SK-N-SH treated with all-trans-retinoic acid at 6 μM for 48 hours (cell line): ENCODE data around the gene PRR35.
A peak's percentile ranks its signal among the peaks of the same experiment; 100 is the strongest.

Experiments
- ATAC-seq: fragments of 200-7000 bp; cut with Tn5 transposase; 3 replicates; pipeline ENCODE4 v1.9.1; 2020; ENCODE audit warnings: mild to moderate bottlenecking, moderate library complexity
- CREB5 ChIP-seq: fragments of 250-450 bp; sonication (Bioruptor Pico); IDR thresholded peaks from 2 replicates; pipeline ENCODE4 v1.5.1; 2020; ENCODE audit warnings: low read depth, mild to moderate bottlenecking, moderate library complexity
- CSDC2 ChIP-seq: fragments of 250-450 bp; sonication (Bioruptor Pico); IDR thresholded peaks from 2 replicates; pipeline ENCODE4 v1.5.0; 2020; ENCODE audit warnings: mild to moderate bottlenecking, moderate library complexity
- ESRRG ChIP-seq: fragments of 250-450 bp; sonication (Bioruptor Pico); IDR thresholded peaks from 2 replicates; pipeline ENCODE4 v1.6.1; 2021; ENCODE audit warnings: mild to moderate bottlenecking
- GLIS3 ChIP-seq: fragments of 250-450 bp; sonication (Bioruptor Pico); IDR thresholded peaks from 2 replicates; pipeline ENCODE4 v1.5.0; 2020; ENCODE audit warnings: mild to moderate bottlenecking, moderate library complexity
- ISL1 ChIP-seq: fragments of 250-450 bp; sonication (Bioruptor Pico); IDR thresholded peaks from 2 replicates; pipeline ENCODE4 v2.1.2; 2022; ENCODE audit warnings: mild to moderate bottlenecking, moderate library complexity
- OSR1 ChIP-seq: fragments of 250-450 bp; sonication (Bioruptor Pico); IDR thresholded peaks from 2 replicates; pipeline ENCODE4 v1.8.0; 2022; ENCODE audit warnings: moderate library complexity, mild to moderate bottlenecking, inconsistent platforms
- PPARA ChIP-seq: fragments of 250-450 bp; sonication (Bioruptor Pico); IDR thresholded peaks from 2 replicates; pipeline ENCODE4 v1.5.0; 2020; ENCODE audit warnings: mild to moderate bottlenecking, borderline replicate concordance
- RARB ChIP-seq: fragments of 250-450 bp; sonication (Bioruptor Pico); IDR thresholded peaks from 2 replicates; pipeline ENCODE4 v1.8.0; 2021; ENCODE audit warnings: mild to moderate bottlenecking, moderate library complexity
- SNAI2 ChIP-seq: fragments of 250-450 bp; sonication (Bioruptor Pico); IDR thresholded peaks from 2 replicates; pipeline ENCODE4 v1.5.0; 2020; ENCODE audit warnings: mild to moderate bottlenecking, moderate library complexity
- TCF4 ChIP-seq: fragments of 250-450 bp; sonication (Bioruptor Pico); IDR thresholded peaks from 2 replicates; pipeline ENCODE4 v1.8.0; 2021; ENCODE audit warnings: mild to moderate bottlenecking, moderate library complexity, borderline replicate concordance
- TOX ChIP-seq: fragments of 250-450 bp; sonication (Bioruptor Pico); IDR thresholded peaks from 2 replicates; pipeline ENCODE4 v1.8.0; 2021; ENCODE audit warnings: mild to moderate bottlenecking, moderate library complexity, borderline replicate concordance
- ZC3H10 ChIP-seq: fragments of 250-450 bp; sonication (Bioruptor Pico); IDR thresholded peaks from 2 replicates; pipeline ENCODE4 v1.5.1; 2021; ENCODE audit warnings: mild to moderate bottlenecking, moderate library complexity
- ZFP3 ChIP-seq: fragments of 250-450 bp; sonication (Bioruptor Pico); IDR thresholded peaks from 2 replicates; pipeline ENCODE4 v1.5.0; 2020; ENCODE audit warnings: mild to moderate bottlenecking, moderate library complexity
- ZFP30 ChIP-seq: fragments of 450-650 bp; formaldehyde crosslinking; IDR thresholded peaks from 2 replicates; pipeline ENCODE4 v1.5.0; 2022; ENCODE audit warnings: mild to moderate bottlenecking, moderate library complexity
- ZNF565 ChIP-seq: fragments of 450-650 bp; formaldehyde crosslinking; conservative IDR thresholded peaks from 2 replicates; pipeline ENCODE4 v1.5.0; 2020; ENCODE audit warnings: low read depth, mild to moderate bottlenecking, moderate library complexity
- ZNF70 ChIP-seq: fragments of 450-650 bp; formaldehyde crosslinking; IDR thresholded peaks from 2 replicates; pipeline ENCODE4 v1.5.0; 2020; ENCODE audit warnings: mild to moderate bottlenecking, moderate library complexity
- ZNF8 ChIP-seq: fragments of 450-650 bp; formaldehyde crosslinking; IDR thresholded peaks from 2 replicates; pipeline ENCODE4 v1.5.0; 2020; ENCODE audit warnings: mild to moderate bottlenecking, moderate library complexity
- TF ChIP-seq, protein P1 (sequence below): fragments of 250-450 bp; sonication (Bioruptor Pico); IDR thresholded peaks from 2 replicates; pipeline ENCODE4 v1.5.0; 2020; ENCODE audit warnings: mild to moderate bottlenecking, moderate library complexity
- TF ChIP-seq, protein P2 (sequence below): fragments of 250-450 bp; sonication (Bioruptor Pico); IDR thresholded peaks from 2 replicates; pipeline ENCODE4 v1.8.0; 2021; ENCODE audit warnings: low read depth, mild to moderate bottlenecking, moderate library complexity, borderline replicate concordance
- TF ChIP-seq, protein P3 (sequence below): fragments of 250-450 bp; sonication (Bioruptor Pico); IDR thresholded peaks from 2 replicates; pipeline ENCODE4 v1.8.0; 2020; ENCODE audit warnings: mild to moderate bottlenecking, moderate library complexity, borderline replicate concordance

PRR35 gene

GRCh38 chr16:566475-567372, 6.5 kb downstream of the PRR35 start, which contains the start of gene NHLRC4:
Gene NHLRC4 (plus strand): TSS chr16:567005. CDS start chr16:568048, 1,043 bp downstream.
- TF ChIP-seq GLIS3 (CRISPR knock-in tag) (no peak), TOX (CRISPR knock-in tag) (no peak), ZFP30 (no peak), RARB (CRISPR knock-in tag) (no peak), ESRRG (CRISPR knock-in tag) (no peak), ZNF70 (CRISPR knock-in tag) (no peak), ZC3H10 (CRISPR knock-in tag) (no peak), ZNF8 (CRISPR knock-in tag) (no peak), ISL1 (CRISPR knock-in tag) (no peak), CREB5 (no peak)
- TF ChIP-seq, protein P1, sequence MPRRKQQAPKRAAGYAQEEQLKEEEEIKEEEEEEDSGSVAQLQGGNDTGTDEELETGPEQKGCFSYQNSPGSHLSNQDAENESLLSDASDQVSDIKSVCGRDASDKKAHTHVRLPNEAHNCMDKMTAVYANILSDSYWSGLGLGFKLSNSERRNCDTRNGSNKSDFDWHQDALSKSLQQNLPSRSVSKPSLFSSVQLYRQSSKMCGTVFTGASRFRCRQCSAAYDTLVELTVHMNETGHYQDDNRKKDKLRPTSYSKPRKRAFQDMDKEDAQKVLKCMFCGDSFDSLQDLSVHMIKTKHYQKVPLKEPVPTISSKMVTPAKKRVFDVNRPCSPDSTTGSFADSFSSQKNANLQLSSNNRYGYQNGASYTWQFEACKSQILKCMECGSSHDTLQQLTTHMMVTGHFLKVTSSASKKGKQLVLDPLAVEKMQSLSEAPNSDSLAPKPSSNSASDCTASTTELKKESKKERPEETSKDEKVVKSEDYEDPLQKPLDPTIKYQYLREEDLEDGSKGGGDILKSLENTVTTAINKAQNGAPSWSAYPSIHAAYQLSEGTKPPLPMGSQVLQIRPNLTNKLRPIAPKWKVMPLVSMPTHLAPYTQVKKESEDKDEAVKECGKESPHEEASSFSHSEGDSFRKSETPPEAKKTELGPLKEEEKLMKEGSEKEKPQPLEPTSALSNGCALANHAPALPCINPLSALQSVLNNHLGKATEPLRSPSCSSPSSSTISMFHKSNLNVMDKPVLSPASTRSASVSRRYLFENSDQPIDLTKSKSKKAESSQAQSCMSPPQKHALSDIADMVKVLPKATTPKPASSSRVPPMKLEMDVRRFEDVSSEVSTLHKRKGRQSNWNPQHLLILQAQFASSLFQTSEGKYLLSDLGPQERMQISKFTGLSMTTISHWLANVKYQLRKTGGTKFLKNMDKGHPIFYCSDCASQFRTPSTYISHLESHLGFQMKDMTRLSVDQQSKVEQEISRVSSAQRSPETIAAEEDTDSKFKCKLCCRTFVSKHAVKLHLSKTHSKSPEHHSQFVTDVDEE (CRISPR knock-in tag), result no peak
- peak; percentile 61 for ATAC-seq

DNA sequence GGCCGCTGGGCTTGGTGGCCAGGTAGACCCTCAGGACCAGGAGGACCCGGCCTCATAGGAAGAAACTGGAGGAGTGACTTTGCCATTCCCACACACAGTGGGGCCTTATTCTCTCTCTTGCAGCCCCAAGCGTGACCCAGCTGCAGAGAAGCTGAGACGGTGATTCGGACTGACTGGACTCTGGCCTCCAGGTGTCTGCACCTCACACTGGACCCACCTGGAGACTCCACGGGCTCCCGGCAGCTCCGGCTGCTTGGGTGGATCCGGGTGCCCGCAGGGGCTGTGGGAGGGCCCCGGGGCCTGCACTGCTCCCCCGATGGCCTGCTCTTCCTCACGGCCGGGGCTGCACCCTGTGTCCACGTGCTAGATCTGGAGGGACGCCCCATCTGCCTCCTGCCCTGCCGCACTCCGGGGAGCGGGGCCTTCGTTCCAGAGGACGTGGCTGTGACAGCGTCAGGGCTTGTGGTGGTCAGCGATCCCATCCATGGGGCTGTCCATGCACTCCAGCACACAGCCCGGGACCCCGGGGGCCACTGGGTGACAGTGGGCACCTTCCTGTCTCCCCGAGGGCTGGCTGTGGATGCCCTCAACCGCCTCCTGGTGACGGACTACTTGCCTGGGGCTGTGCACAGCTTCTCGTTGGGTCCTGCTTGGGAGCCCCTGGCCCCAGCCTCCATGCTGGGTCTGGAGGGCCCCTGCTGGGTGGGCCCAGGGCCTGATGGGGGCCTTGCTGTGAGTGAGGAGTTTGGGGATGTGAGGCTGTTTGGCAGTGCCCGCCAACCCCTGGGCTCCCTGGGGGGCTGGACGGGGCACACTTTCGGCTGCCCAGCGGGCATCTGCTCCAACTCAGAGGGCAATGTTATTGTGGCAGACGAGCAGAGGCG, 7.4 kb downstream of the PRR35 start:
- no peak for TF ChIP-seq ZFP3 (CRISPR knock-in tag)
- TF ChIP-seq, protein P2, sequence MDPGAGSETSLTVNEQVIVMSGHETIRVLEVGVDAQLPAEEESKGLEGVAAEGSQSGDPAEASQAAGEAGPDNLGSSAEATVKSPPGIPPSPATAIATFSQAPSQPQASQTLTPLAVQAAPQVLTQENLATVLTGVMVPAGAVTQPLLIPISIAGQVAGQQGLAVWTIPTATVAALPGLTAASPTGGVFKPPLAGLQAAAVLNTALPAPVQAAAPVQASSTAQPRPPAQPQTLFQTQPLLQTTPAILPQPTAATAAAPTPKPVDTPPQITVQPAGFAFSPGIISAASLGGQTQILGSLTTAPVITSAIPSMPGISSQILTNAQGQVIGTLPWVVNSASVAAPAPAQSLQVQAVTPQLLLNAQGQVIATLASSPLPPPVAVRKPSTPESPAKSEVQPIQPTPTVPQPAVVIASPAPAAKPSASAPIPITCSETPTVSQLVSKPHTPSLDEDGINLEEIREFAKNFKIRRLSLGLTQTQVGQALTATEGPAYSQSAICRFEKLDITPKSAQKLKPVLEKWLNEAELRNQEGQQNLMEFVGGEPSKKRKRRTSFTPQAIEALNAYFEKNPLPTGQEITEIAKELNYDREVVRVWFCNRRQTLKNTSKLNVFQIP, result no peak
- TF ChIP-seq GLIS3 (CRISPR knock-in tag), result no peak
- no peak for TF ChIP-seq RARB (CRISPR knock-in tag)
- no peak for TF ChIP-seq ZNF565 (CRISPR knock-in tag)
- no peak for TF ChIP-seq TOX (CRISPR knock-in tag)
- TF ChIP-seq CSDC2, result no peak
- no peak for TF ChIP-seq ZNF8 (CRISPR knock-in tag)
- no peak for TF ChIP-seq ZFP30
- TF ChIP-seq OSR1 (CRISPR knock-in tag), result no peak
- TF ChIP-seq SNAI2 (CRISPR knock-in tag), result no peak
- TF ChIP-seq ZC3H10 (CRISPR knock-in tag), result no peak
- TF ChIP-seq ESRRG (CRISPR knock-in tag), result no peak
- no peak for TF ChIP-seq TCF4
- TF ChIP-seq, protein P1 (CRISPR knock-in tag), result no peak
- TF ChIP-seq ZNF70 (CRISPR knock-in tag), result no peak
- no peak for TF ChIP-seq ISL1 (CRISPR knock-in tag)
- TF ChIP-seq, protein P3, sequence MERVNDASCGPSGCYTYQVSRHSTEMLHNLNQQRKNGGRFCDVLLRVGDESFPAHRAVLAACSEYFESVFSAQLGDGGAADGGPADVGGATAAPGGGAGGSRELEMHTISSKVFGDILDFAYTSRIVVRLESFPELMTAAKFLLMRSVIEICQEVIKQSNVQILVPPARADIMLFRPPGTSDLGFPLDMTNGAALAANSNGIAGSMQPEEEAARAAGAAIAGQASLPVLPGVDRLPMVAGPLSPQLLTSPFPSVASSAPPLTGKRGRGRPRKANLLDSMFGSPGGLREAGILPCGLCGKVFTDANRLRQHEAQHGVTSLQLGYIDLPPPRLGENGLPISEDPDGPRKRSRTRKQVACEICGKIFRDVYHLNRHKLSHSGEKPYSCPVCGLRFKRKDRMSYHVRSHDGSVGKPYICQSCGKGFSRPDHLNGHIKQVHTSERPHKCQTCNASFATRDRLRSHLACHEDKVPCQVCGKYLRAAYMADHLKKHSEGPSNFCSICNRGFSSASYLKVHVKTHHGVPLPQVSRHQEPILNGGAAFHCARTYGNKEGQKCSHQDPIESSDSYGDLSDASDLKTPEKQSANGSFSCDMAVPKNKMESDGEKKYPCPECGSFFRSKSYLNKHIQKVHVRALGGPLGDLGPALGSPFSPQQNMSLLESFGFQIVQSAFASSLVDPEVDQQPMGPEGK, result no peak
- no peak for TF ChIP-seq PPARA
- ATAC-seq, result no peak
